Endothelial cell of umbilical vein (primary cell): ENCODE data around the gene OR2T5.
"Not testable (repeated sequence)": the region's sequence is repeated elsewhere in the genome, so short reads cannot be mapped to it uniquely, and the experiment has no call there.

ENCODE experiments used
- EZH2 ChIP-seq: IDR thresholded peaks from 2 replicates; pipeline ENCODE4 v1.6.1; 2012; ENCODE audit warnings: borderline replicate concordance, low read depth, mild to moderate bottlenecking, moderate library complexity, low read length, inconsistent platforms; ENCODE audit not compliant: severe bottlenecking
- FOS ChIP-seq: IDR thresholded peaks from 2 replicates; pipeline ENCODE4 v1.6.1; 2011; ENCODE audit warnings: mild to moderate bottlenecking, low read length, moderate library complexity, borderline replicate concordance; ENCODE audit not compliant: insufficient read depth
- POLR2A ChIP-seq: IDR thresholded peaks from 2 replicates; pipeline ENCODE4 v1.6.1; 2012; ENCODE audit warnings: low read depth, mild to moderate bottlenecking, control low read depth, low read length
- TF ChIP-seq, protein P1 (sequence below), 2 donors: IDR thresholded peaks; 1 replicate in 1 of 2; 2 replicates in 1 of 2; pipeline ENCODE4 v1.5.1; 2011; ENCODE audit warnings: low read length in 2 of 2, mild to moderate bottlenecking in 2 of 2, moderate library complexity in 2 of 2, control low read depth in 1 of 2, inconsistent platforms in 1 of 2, low read depth in 1 of 2; ENCODE audit not compliant: insufficient read depth in 1 of 2; ENCODE audit errors: extremely low read depth in 1 of 2
- TF ChIP-seq, protein P2 (sequence below): IDR thresholded peaks from 2 replicates; pipeline ENCODE4 v1.6.1; 2011; ENCODE audit not compliant: insufficient read depth, insufficient read length

DNA sequence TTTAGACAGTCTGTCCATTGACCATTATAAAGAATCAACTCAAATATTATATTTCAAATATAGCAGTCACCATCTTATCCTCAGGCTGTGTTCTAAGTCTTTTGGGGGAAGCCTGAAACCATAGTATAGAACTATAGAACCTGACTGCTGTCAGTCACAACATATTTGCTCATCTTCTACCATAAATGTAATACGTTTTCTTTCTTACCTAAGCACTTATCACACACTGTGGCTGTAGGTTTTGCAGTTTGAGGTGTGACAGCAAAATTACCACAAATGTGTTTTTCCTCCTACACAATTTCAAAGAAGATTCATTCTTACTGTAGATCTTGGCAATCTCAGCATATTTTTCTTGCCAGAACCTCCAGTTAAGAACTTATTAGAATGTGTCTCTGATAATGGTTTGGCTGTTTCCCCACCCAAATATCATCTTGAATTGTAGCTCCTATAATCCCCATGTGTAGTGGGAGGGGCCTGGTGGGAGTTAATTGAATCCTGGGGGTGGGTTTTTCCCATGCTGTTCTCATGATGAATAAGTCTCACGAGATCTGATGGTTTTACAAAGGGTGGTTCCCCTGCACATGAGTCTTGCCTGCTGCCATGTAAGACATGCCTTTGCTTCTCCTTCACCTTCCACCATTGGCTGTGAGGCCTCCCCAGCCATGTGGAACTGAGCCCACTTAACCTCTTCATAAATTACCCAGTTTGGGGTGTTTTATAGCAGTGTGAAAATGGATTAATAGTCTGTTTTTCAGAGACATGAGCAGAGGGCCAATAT is 45.7 kb upstream of the OR2T5 start:
- TF ChIP-seq, protein P1, sequence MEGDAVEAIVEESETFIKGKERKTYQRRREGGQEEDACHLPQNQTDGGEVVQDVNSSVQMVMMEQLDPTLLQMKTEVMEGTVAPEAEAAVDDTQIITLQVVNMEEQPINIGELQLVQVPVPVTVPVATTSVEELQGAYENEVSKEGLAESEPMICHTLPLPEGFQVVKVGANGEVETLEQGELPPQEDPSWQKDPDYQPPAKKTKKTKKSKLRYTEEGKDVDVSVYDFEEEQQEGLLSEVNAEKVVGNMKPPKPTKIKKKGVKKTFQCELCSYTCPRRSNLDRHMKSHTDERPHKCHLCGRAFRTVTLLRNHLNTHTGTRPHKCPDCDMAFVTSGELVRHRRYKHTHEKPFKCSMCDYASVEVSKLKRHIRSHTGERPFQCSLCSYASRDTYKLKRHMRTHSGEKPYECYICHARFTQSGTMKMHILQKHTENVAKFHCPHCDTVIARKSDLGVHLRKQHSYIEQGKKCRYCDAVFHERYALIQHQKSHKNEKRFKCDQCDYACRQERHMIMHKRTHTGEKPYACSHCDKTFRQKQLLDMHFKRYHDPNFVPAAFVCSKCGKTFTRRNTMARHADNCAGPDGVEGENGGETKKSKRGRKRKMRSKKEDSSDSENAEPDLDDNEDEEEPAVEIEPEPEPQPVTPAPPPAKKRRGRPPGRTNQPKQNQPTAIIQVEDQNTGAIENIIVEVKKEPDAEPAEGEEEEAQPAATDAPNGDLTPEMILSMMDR (IDR thresholded peaks at IDR 0.05; ENCODE audit: extremely low read depth in 1 of 2, insufficient read depth in 1 of 2, low read depth in 1 of 2, low read length in 2 of 2): not testable (repeated sequence)
- TF ChIP-seq EZH2, POLR2A, FOS: not testable (repeated sequence)
- TF ChIP-seq, protein P2, sequence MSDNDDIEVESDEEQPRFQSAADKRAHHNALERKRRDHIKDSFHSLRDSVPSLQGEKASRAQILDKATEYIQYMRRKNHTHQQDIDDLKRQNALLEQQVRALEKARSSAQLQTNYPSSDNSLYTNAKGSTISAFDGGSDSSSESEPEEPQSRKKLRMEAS: not testable (repeated sequence)
